ENCODE results near the gene ATOSA.

ATOSA gene

GRCh38 chr15:52660192-52660591, 19.0 kb downstream of the ATOSA start:
- H3K9ac ChIP-seq (ENCODE audit: low read depth, low read length) = no peak overlapping the region
- no peak for TF ChIP-seq EZH2 (IDR thresholded peaks at IDR 0.05; ENCODE audit: borderline replicate concordance, low read depth, low read length, severe bottlenecking)
- TF ChIP-seq CTCF (IDR thresholded peaks at IDR 0.05; ENCODE audit: borderline replicate concordance, extremely low read depth, low read length, poor library complexity, severe bottlenecking) = no peak
- no peak for ATAC-seq (ENCODE audit: insufficient read depth, low read depth)

GRCh38 chr15:52658955-52659354, 20.2 kb downstream of the ATOSA start:
- no peaks in the 10 kb centered on the region for H3K9me3 ChIP-seq (ENCODE audit: insufficient read depth, low read length, severe bottlenecking)
- no peak overlapping the region for H3K27ac ChIP-seq (ENCODE audit: low read length)
- DNase-seq = no peak
- no peak overlapping the region for H3K4me3 ChIP-seq (ENCODE audit: low read depth in 1 of 2, low read length in 2 of 2)
- H2AFZ ChIP-seq (ENCODE audit: low read depth, low read length) = no peak overlapping the region
- H4K20me1 ChIP-seq (ENCODE audit: insufficient read depth, low read length) = no peaks in the 10 kb centered on the region
- no peak overlapping the region for H3K4me2 ChIP-seq (ENCODE audit: insufficient read depth, low read length)
- H3K9ac ChIP-seq (ENCODE audit: low read depth, low read length) = no peak overlapping the region
- H3K4me1 ChIP-seq (ENCODE audit: insufficient read depth, low read length) = no peaks in the 10 kb centered on the region
- no peaks in the 10 kb centered on the region for H3K79me2 ChIP-seq (ENCODE audit: insufficient read depth, low read length)
- H3K27me3 ChIP-seq (ENCODE audit: insufficient read depth, low read length, poor library complexity) = no peaks in the 10 kb centered on the region
- ATAC-seq (ENCODE audit: insufficient read depth, low read depth) = peak; percentile 29; the same call in 1 of the 3 replicates
- TF ChIP-seq EZH2 (IDR thresholded peaks at IDR 0.05; ENCODE audit: borderline replicate concordance, low read depth, low read length, severe bottlenecking) (no peak), CTCF (IDR thresholded peaks at IDR 0.05; ENCODE audit: borderline replicate concordance, extremely low read depth, low read length, poor library complexity, severe bottlenecking) (no peak)
- H3K36me3 ChIP-seq (ENCODE audit: insufficient read depth, low read length) = peaks cover 11% of the 10 kb centered on the region

More at GRCh38 chr15:52660192-52660591, 19.0 kb downstream of the ATOSA start:
- H3K4me2 ChIP-seq (ENCODE audit: insufficient read depth, low read length) = no peak overlapping the region
- no peaks in the 10 kb centered on the region for H3K27me3 ChIP-seq (ENCODE audit: insufficient read depth, low read length, poor library complexity)
- no peaks in the 10 kb centered on the region for H4K20me1 ChIP-seq (ENCODE audit: insufficient read depth, low read length)
- no peaks in the 10 kb centered on the region for H3K9me3 ChIP-seq (ENCODE audit: insufficient read depth, low read length, severe bottlenecking)
- H3K4me1 ChIP-seq (ENCODE audit: insufficient read depth, low read length) = no peaks in the 10 kb centered on the region
- H3K27ac ChIP-seq (ENCODE audit: low read length) = no peak overlapping the region
- no peak overlapping the region for H3K4me3 ChIP-seq (ENCODE audit: low read depth in 1 of 2, low read length in 2 of 2)
- no peak for DNase-seq
- H3K79me2 ChIP-seq (ENCODE audit: insufficient read depth, low read length) = no peaks in the 10 kb centered on the region
- H3K36me3 ChIP-seq (ENCODE audit: insufficient read depth, low read length) = peaks cover 10% of the 10 kb centered on the region
- no peak overlapping the region for H2AFZ ChIP-seq (ENCODE audit: low read depth, low read length)

- H3K79me2 ChIP-seq (ENCODE audit: insufficient read depth, low read length) = no peaks in the 10 kb centered on the region
- H3K4me3 ChIP-seq (ENCODE audit: low read depth in 1 of 2, low read length in 2 of 2) = no peak overlapping the region
- H3K9ac ChIP-seq (ENCODE audit: low read depth, low read length) = no peak overlapping the region
- ATAC-seq (ENCODE audit: insufficient read depth, low read depth) (no peak), DNase-seq (no peak)
- no peaks in the 10 kb centered on the region for H3K9me3 ChIP-seq (ENCODE audit: insufficient read depth, low read length, severe bottlenecking)
- H3K27ac ChIP-seq (ENCODE audit: low read length) = no peak overlapping the region
- TF ChIP-seq EZH2 (IDR thresholded peaks at IDR 0.05; ENCODE audit: borderline replicate concordance, low read depth, low read length, severe bottlenecking) = no peak
- TF ChIP-seq CTCF (IDR thresholded peaks at IDR 0.05; ENCODE audit: borderline replicate concordance, extremely low read depth, low read length, poor library complexity, severe bottlenecking) = no peak
- peaks cover 11% of the 10 kb centered on the region for H3K36me3 ChIP-seq (ENCODE audit: insufficient read depth, low read length)
- no peaks in the 10 kb centered on the region for H4K20me1 ChIP-seq (ENCODE audit: insufficient read depth, low read length)
- H3K4me2 ChIP-seq (ENCODE audit: insufficient read depth, low read length) = no peak overlapping the region
- no peaks in the 10 kb centered on the region for H3K27me3 ChIP-seq (ENCODE audit: insufficient read depth, low read length, poor library complexity)
- H3K4me1 ChIP-seq (ENCODE audit: insufficient read depth, low read length) = peaks cover 7% of the 10 kb centered on the region
- H2AFZ ChIP-seq (ENCODE audit: low read depth, low read length) = no peak overlapping the region
These were observed 21.9 kb downstream of the ATOSA start for GRCh38 chr15:52657338-52657737.

- DNase-seq (no peak), ATAC-seq (ENCODE audit: insufficient read depth, low read depth) (no peak)
- H3K36me3 ChIP-seq (ENCODE audit: insufficient read depth, low read length) = peaks cover 11% of the 10 kb centered on the region
- H3K4me1 ChIP-seq (ENCODE audit: insufficient read depth, low read length) = peaks cover 16% of the 10 kb centered on the region
- no peak overlapping the region for H3K27ac ChIP-seq (ENCODE audit: low read length)
- no peak overlapping the region for H3K4me3 ChIP-seq (ENCODE audit: low read depth in 1 of 2, low read length in 2 of 2)
- no peak overlapping the region for H3K9ac ChIP-seq (ENCODE audit: low read depth, low read length)
- no peaks in the 10 kb centered on the region for H4K20me1 ChIP-seq (ENCODE audit: insufficient read depth, low read length)
- H3K4me2 ChIP-seq (ENCODE audit: insufficient read depth, low read length) = no peak overlapping the region
- H2AFZ ChIP-seq (ENCODE audit: low read depth, low read length) = no peak overlapping the region
- H3K79me2 ChIP-seq (ENCODE audit: insufficient read depth, low read length) = no peaks in the 10 kb centered on the region
- H3K27me3 ChIP-seq (ENCODE audit: insufficient read depth, low read length, poor library complexity) = no peaks in the 10 kb centered on the region
- TF ChIP-seq EZH2 (IDR thresholded peaks at IDR 0.05; ENCODE audit: borderline replicate concordance, low read depth, low read length, severe bottlenecking) (no peak), CTCF (IDR thresholded peaks at IDR 0.05; ENCODE audit: borderline replicate concordance, extremely low read depth, low read length, poor library complexity, severe bottlenecking) (no peak)
- no peaks in the 10 kb centered on the region for H3K9me3 ChIP-seq (ENCODE audit: insufficient read depth, low read length, severe bottlenecking)
These were observed 22.8 kb downstream of the ATOSA start for GRCh38 chr15:52656412-52656811.

Measured in DND-41 (cell line).